Eye (tissue), 1 donor: Measurements from ENCODE around the gene SDE2.
"Not testable (repeated sequence)": the region's sequence is repeated elsewhere in the genome, so short reads cannot be mapped to it uniquely, and the experiment has no call there.

ENCODE experiments used
- DNase-seq: peaks from one replicate; pipeline ENCODE4 v3.0.0-alpha.2; 2015

Gene SDE2

DNA sequence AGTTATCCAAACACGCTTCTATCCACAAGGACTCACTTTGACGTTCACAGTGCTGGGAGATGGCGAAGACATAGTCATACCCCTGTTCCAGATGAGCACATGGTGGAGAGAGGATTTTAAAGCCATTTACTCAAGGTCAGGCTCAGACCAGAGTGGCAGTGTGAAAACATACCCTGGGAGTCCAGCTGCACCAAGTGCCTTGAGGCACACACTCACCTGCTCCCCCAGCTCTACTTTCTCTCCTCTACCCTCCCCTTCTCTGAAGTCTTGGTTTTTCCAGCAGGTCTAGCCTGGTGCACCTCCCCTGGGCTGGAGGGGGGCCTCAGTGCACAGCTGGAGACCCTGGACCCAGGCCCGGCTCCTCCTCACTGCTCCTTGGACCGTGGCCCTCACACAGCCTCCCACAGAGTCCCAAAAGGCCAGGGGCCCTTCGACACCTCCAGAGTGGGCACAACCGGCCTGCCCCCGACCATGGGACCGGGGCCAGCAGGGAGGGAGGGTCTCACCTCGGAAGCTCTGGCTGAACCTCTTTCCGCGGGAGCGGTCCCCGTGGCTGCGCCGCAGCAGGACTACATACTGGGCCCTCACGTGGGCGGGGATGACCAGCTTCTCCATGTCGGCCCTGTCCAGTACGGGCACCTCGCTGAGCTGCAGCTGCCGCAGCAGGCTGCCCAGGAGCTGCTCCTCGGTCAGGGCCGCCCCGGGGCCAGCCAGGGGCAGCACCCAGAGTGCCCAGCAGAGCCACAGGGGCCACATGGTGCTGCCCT, 58.6 kb downstream of the SDE2 start:
- DNase-seq, result no peak

DNA sequence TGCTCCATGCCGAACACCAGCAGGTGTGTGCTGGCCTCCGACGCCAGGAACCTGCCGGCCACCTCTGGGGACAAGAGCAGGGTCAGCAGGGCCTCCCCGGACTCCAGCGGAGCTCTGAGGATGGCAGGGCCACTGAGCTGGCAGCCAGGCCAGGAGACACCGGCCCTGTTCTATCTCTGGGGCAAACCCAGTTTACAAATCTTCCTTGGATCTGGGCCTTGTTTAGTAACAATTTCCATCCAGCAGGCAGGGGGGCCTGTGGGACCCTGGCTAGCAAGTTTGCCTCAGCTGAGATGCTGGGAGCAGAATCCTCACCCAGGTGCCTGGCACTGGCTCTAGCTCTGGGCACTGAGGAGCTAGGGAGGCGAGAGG, 59.2 kb downstream of the SDE2 start:
- DNase-seq, result not testable (repeated sequence)

DNA sequence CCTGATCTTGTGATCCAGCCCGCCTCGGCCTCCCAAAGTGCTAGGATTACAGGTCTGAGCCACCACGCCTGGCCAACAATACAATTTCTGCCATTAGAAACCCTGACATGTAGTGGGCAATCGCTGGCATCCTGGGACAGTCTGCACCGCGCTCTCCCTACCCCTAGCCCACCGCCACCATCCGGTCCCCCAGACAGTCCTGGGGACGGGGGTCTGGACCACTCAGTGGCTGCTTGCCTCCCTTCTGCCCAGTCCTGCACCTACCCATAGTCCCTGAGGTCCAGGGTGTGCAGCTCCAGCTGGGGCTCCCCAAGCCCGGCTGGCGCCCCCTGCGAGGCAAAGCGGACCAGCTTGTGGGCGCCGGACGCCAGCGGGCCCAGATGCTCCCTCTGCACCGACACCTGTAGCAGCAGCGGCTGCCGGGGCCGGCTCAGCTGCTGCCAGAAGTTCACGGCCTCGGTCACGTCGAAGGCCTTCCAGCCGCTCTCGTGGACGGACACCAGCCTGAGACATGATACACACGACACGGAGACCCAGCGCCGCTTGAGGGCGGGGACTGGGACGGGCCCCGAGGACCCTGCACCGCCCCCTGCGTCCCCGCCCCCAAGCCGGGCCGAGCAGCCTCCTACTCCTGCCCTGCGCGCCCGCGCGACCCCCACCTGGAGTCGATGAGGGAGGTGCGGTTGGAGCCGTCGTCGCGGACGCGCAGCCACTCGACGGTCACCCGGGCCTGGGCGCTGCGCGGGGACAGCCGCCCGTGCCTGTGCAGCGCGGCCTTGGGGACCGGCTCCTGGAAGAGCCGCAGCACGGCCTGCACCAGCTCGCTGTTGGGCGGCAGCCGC, 59.8 kb downstream of the SDE2 start:
- peak; percentile 57 for DNase-seq

DNA sequence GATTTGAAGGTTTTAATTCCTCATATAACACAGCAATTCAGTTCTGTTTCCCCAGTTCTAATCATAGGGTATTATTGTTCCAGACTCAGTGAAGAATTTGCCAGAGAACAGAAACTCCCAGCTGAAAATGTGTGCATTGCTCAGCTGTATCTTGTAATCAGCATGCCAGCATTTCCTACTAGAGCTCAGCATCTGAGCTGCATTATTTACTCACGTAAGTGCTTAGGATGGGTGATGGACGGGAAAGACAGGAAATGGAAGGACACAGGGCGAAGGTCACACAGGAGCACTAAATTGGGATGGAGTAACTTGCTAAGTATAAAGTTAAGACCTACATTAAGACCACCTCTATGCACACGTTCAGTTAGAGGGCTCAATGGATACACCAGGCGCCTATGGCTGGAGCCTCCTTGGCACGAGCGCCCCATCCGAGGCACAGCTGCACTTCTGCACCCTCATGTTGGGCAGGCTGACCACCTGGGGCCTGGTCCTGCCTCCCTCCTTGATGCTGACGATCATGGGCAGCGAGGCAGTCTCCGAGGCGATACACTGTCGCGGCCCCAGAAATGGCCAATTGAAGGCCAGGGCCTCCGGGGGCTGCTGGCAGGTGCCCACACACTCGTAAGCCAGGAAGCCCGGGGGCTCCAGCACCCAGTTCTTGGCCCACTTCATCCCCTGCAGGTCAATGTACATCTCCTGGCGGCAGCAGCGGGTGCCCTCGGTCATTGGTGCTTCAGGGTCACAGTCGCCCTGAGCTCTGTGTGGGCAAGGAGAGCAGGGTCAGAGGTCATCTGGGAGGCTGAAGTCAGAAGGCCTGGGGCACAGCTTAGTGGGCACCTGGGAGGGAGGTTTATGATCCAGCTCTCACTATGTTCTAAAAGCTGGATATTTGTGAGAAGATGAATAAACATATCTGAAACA, 61.8 kb downstream of the SDE2 start:
- DNase-seq, result no peak

DNA sequence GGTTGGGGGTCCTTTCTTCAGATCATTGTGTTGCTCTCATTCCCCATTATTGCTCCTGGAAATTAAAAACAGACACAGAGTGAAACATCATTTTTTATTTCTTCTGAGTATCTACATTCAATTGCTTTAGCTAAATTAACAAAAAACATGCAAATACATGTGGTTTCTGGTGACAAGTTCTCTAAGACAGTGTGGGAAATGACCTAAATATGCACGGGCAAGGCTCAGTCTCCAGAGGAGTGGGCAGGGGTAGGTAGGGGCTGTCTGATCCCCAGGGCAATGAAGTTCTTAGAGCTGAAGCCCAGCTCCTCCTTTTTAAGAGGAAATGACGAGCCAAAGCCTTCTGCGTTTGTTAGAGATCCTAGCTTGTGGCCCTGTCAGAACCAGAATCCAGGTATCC, 62.6 kb downstream of the SDE2 start:
- DNase-seq, result no peak

DNA sequence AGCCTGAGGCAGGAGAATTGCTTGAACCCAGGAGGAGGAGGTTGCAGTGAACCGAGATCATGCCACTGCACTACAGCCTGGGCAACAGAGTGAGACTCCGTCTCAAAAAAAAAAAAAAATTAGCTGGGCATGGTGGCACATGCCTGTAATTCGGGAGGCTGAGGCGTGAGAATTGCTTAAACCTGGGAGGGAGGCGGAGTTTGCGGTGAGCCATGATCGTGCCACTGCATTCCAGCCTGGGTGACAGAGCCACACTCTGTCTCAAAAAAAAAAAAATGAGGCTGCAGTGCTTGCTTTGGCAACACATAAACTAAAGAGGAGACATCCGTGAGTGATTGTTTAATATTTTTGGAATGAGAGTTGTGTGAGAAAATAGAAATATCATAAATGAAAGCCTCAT, 63.1 kb downstream of the SDE2 start:
- not testable (repeated sequence) for DNase-seq

DNA sequence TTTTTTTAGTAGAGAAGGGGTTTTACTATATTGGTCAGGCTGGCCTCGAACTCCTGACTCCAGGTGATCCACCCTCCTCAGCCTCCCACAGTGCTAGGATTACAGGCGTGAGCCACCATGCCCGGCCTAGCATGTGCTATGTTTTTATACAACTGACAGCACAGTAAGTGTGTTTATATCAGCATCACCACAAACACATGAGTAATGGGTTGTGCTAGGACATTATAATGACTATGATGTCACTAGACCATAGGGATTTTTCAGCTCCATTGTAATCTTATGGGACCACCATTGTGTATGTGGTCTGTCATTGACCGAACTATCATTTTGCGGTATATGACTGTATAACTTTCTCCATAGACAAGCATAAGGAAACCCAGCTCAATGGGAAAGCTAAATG, 64.4 kb downstream of the SDE2 start:
- no peak for DNase-seq

DNA sequence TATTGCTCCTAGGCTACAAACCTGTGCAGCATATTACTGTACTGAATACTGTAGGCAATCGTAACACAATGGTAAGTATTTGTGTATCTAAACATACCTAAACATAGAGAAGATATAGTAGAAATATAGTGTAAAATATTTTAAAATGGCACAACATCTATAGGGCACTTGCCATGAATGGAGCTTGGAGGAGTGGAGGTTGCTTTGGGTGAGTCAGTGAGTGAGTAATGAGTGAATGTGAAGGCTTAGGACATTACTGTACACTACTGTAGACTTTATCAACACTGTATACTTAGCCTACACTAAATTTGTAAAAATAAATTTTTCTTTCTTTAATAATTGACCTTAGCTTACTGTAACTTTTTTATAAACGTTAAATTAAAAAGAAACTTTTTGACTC, 66.1 kb downstream of the SDE2 start:
- no peak for DNase-seq
